GM21526 (cell line): Measurements from ENCODE around the gene KDM1A.

ENCODE experiments used
- ATAC-seq: cut with Tn5 transposase; IDR thresholded peaks from one replicate; pipeline ENCODE4 v1.9.1; 2021; ENCODE audit warnings: moderate library complexity; ENCODE audit not compliant: unreplicated experiment, low FRiP score

The KDM1A gene

DNA sequence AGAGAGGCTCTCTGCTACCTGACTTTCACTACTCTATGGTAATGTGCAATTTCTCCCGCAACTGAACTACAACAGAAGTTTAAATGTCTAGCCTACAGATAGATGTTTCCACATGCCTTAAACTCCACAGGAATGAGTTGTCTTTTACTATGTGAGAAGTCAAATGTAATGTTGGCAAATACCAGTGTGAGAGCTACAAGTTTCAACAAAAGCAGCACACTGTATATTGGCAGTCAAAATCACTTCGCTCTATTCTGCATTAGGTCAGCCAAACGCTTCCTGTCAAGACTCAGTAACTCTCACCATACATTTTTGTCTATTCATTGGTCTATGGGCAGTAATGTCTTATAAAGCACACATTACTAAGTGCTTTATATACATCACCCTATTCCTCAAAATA is 107.5 kb downstream of the KDM1A start:
- ATAC-seq, result no peak

DNA sequence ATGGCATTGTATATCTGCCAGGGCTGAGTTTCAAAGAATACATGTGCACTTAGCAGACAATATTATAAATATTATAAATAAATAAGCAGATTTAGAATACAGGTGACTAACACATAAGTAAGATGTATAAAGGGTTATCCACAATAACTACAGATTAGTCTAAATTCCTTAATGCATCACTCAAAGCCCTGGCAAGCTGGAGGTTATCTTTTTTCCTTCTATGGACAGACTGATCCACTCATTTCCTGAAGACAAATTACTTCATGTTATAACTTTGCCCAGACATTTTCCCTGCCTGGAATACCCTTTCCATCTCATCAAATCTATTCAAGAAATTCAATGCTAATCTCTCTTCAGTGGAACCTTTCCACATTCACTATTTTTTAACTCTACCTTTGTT is 110.6 kb downstream of the KDM1A start:
- no peak for ATAC-seq

DNA sequence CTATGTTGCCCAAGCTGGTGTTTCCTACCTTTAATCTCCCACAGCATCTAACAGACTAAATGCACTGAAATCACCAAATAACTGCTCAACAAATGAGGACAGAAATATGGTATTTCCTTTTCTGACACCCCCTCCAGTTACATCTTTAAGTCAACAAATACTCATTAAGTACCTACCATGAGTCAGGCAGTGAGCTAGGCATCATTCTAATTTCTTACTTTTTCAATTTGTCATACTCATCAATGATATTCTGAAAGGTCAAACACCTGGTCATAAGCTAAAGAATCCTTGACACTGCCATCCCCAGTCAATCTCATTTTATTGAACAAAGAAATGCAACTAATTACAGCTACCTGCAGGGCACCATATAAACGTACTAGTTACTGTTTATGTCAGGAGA is 112.8 kb downstream of the KDM1A start:
- no peak for ATAC-seq
